Measurements from ENCODE around the gene HCFC1R1.

- TF ChIP-seq POLR2A (IDR thresholded peaks at IDR 0.05; ENCODE audit: low read depth, low read length) (no peak), POLR2AphosphoS5 (IDR thresholded peaks at IDR 0.05; ENCODE audit: low read depth, low read length) (no peak), TAF1 (IDR thresholded peaks at IDR 0.05; ENCODE audit: low read depth, low read length) (no peak), PAX5 (IDR thresholded peaks at IDR 0.05; ENCODE audit: insufficient read depth, low read length, severe bottlenecking) (no peak)
Observed at GRCh38 chr16:3013998-3014690, 9.6 kb downstream of the HCFC1R1 start.

All from GM12891 (cell line).